Measurements from ENCODE around the gene TBL2. TPM values are rescaled to one million over a fixed set of nuclear protein-coding genes. Genes with fewer than 3 reads are reported as not detected.
A peak's percentile ranks its signal among the peaks of the same experiment; 100 is the strongest.
"Not testable (repeated sequence)": the region's sequence is repeated elsewhere in the genome, so short reads cannot be mapped to it uniquely, and the experiment has no call there.

The TBL2 gene
- total RNA-seq, 4 donors from 2014 or later, result 50.4 to 89.9 (median 73.3) TPM

DNA sequence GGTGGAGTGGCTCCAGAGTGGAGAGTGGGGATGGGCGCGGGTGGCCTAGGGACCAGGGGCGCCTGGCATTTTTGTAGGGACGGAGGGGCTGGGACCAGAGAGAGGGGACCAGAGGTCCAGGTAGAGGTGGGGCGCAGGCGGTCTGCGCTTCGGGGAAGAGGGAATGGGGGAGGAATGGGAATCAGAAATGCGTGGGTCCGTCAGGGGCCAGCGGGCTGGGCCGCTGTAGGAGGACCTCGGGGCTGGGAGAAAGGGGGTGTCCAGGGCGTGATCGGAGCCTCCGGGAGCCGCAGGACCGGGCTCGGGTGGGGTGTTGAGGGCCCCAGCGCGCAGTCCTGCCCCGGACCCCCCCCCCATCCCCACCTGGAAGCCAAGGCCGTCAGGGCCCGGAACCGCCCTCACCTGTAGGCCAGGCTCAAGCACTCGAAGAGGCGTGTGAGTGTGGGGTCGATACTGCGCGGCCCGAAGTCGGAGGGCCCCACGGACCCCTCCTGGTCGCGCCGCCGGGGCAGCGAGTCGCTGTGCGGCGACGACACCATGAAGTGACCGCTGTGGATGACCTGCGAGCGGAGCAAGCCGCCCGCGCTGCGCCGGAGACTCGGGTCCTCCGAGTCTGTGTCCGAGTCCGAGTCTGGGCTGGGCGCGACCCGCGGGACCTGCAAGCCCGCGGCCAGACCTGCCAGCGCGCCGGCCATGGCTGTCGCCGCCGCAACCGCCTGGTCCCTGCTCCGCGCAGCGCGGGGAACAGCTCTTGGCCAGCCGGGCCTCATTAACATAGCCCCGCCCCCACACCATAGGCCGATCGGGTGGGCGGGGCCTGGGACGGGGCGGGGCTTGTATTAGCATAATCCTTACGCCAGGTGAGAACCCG lies 45.7 kb upstream of the TBL2 start, which contains the start of gene MLXIPL:
Gene MLXIPL, minus strand, starts transcription at position 725 of the 871 bp plus-strand sequence. Its CDS starts 30 bp downstream, at position 695.
- H3K4me3 ChIP-seq (replicated peaks in 1 of 3), result peak within 1 kb of the TSS; percentile 13 to 48 (median 22)
- WGBS, 2 donors, result 3 to 5% methylated on average over 22 to 27 of the region's 80 CpGs
- H3K4me1 ChIP-seq, result peaks cover 15 to 22% of the 10 kb centered on the region in 2 donors
- no peaks in the 10 kb centered on the region for H3K9me3 ChIP-seq
- TF ChIP-seq, protein P1, sequence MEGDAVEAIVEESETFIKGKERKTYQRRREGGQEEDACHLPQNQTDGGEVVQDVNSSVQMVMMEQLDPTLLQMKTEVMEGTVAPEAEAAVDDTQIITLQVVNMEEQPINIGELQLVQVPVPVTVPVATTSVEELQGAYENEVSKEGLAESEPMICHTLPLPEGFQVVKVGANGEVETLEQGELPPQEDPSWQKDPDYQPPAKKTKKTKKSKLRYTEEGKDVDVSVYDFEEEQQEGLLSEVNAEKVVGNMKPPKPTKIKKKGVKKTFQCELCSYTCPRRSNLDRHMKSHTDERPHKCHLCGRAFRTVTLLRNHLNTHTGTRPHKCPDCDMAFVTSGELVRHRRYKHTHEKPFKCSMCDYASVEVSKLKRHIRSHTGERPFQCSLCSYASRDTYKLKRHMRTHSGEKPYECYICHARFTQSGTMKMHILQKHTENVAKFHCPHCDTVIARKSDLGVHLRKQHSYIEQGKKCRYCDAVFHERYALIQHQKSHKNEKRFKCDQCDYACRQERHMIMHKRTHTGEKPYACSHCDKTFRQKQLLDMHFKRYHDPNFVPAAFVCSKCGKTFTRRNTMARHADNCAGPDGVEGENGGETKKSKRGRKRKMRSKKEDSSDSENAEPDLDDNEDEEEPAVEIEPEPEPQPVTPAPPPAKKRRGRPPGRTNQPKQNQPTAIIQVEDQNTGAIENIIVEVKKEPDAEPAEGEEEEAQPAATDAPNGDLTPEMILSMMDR (IDR thresholded peaks at IDR 0.05), result no peak
- TF ChIP-seq POLR2A (IDR thresholded peaks at IDR 0.05), result peak in 1 of 2 donors; percentile 67
- intact Hi-C loops (cut with DNase I), result no loop called here
- H3K27ac ChIP-seq, result no peak within 1 kb of the TSS
- DNase-seq, result peak; percentile 88 to 92
- H3K27me3 ChIP-seq, result no peaks in the 10 kb centered on the region
- no peaks in the 10 kb centered on the region for H3K36me3 ChIP-seq

DNA sequence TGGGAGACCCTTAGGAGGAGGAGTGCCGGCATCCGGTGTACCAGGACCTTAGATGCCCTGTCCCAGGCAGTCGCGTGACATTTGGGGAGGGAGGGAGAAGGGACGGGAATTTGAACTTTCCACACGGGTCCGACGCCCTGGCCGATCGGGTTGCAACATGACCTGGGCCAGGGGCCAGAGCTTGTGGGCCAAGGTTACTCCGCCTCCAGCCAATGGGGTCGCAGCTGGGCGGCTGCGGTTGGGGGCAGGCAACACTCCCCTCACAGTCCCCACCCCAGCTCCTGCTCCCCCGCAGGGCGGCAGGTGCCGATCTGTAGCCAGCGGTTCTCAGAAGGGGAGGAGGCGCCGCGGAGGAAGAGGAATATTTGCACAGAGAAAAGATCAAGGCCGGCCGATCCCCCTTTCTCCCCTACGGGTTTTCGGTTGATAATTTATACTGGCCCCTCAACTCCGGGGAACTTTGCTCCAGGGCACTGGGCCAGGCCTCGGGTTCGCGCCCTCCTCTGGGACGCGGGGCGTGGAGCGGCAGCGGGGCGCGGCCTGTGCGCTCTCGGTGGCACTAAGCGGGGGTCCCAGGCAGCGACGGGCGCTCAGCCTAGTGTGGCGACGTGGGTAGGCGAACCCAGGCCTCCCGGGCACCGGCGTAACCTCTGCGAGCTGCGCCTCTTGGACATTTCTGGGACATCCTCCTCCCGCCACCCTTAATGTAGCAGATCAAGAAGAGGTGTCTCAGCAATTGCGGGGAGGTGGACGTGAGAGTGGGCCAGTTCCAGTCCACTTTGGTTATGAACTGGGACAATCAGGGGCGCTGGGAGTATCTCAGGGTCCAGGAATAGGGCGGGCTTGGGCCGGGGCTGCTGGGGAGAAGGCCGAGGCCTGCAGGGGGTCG lies 44.8 kb upstream of the TBL2 start:
- TF ChIP-seq, protein P1 (IDR thresholded peaks at IDR 0.05), result no peak
- no peak for TF ChIP-seq POLR2A (IDR thresholded peaks at IDR 0.05)
- 7% methylated on average over 13 to 55 of the region's 58 CpGs for WGBS, 2 donors
- intact Hi-C loops (cut with DNase I), result no loop called here
- no peak overlapping the region for H3K27ac ChIP-seq
- no peaks in the 10 kb centered on the region for H3K36me3 ChIP-seq
- no peaks in the 10 kb centered on the region for H3K27me3 ChIP-seq
- H3K9me3 ChIP-seq, result no peaks in the 10 kb centered on the region
- DNase-seq, result peak; percentile 45 to 54
- H3K4me1 ChIP-seq, result peaks cover 15 to 22% of the 10 kb centered on the region in 2 donors
- H3K4me3 ChIP-seq (replicated peaks in 1 of 3), result peak overlapping the region in 2 of 3 donors; percentile 13 to 48

DNA sequence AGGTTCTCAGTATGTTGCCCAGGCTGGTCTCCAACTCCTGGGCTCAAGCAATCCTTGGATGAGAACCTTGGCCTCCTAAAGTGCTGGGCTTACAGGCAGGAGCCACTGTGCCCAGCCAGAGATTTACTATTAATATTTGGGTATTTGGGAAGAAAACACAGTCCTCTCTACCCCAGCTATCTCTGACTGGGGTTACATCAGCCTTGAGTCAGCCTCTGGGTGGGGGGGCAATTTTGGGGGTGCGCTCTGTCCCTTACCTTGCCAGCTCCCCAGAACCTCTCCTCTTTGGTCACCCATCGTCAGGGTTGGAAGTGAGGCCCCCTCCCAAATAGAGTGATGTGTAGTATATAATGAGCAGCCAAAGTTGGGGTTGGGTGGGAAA lies 44.1 kb upstream of the TBL2 start:
- 48 to 50% methylated on average over 2 of the region's 2 CpGs for WGBS, 2 donors
- Histone ChIP-seq H3K27ac (no peak overlapping the region), H3K36me3 (no peaks in the 10 kb centered on the region), H3K4me1 (peaks cover 15 to 22% of the 10 kb centered on the region in 2 donors), H3K27me3 (no peaks in the 10 kb centered on the region), H3K9me3 (no peaks in the 10 kb centered on the region), H3K4me3 (replicated peaks in 1 of 3) (no peak overlapping the region)
- no peak for TF ChIP-seq POLR2A (IDR thresholded peaks at IDR 0.05)
- TF ChIP-seq, protein P1 (IDR thresholded peaks at IDR 0.05), result no peak
- intact Hi-C loops (cut with DNase I), result no loop called here
- DNase-seq, result no peak

DNA sequence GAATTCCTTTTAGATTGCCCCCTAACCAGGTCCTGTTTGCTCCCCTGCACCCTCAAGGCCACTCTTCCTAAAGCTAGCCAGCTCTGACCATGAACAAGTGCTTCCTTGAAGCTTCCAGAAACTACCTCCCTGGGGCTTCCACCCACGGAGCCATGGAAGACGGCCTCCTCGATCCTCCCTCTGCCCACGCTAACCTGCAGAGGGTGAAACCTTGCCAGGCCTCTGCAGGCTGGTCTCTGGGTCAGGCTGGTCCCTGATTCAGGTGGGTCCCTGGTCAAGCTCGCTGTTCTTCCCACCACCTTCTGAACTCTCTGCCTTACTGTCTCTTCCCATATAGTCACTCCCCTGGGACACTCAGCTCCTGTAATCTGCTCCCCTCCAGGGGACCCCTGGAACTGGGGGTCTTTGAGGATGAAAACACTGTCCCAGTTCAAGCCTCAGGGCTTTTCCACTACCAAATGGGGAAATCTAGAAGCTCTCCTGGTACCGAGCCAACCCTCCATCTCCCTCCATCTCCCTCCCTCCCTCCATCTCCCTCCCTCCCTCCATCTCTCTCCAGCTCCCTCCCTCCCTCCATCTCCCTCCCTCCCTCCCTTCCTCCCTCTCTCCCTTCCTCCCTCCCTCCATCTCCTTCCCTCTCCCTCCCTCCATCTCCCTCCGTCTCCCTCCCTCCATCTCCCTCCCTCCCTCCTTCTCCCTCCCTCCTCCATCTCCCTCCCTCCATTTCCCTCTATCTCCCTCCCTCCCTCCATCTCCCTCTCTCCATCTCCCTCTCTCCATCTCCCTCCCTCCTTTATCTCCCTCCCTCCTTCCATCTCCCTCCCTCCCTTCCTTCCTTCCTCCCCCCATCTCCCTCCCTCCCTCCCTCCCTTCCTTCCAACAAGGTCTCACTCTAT lies 43.0 kb upstream of the TBL2 start:
- no peak for DNase-seq
- WGBS, 2 donors, result 65 to 68% methylated on average over 7 of the region's 7 CpGs
- H3K4me1 ChIP-seq, result peaks cover 15 to 22% of the 10 kb centered on the region in 2 donors
- H3K4me3 ChIP-seq (replicated peaks in 1 of 3), result no peak overlapping the region
- no peak for TF ChIP-seq POLR2A (IDR thresholded peaks at IDR 0.05)
- TF ChIP-seq, protein P1 (IDR thresholded peaks at IDR 0.05), result no peak
- no peaks in the 10 kb centered on the region for H3K9me3 ChIP-seq
- H3K36me3 ChIP-seq, result no peaks in the 10 kb centered on the region
- no peaks in the 10 kb centered on the region for H3K27me3 ChIP-seq
- intact Hi-C loops (cut with DNase I), result no loop called here
- H3K27ac ChIP-seq, result no peak overlapping the region

DNA sequence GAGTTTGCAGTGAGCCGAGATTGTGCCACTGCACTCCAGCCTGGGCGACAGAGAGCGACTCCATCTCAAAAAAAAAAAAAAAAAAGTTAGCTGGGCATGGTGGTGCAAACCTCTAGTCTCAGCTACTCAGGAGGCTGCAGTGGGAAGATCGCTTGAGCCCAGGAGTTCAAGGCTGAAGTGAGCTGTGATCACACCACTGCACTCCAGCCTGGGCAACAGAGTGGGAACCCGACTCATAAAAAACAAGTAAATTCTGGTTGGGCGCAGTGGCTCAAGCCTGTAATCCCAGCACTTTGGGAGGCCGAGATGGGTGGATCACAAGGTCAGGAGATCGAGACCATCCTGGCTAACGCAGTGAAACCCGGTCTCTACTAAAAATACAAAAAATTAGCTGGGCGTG lies 41.0 kb upstream of the TBL2 start:
- H3K27ac ChIP-seq; H3K36me3 ChIP-seq; H3K4me3 ChIP-seq (replicated peaks in 1 of 3); DNase-seq; H3K27me3 ChIP-seq; H3K9me3 ChIP-seq: not testable (repeated sequence)
- 88 to 90% methylated on average over 11 of the region's 11 CpGs for WGBS, 2 donors
- H3K4me1 ChIP-seq, result peaks cover 10 to 20% of the 10 kb centered on the region in 2 donors
- intact Hi-C loops (cut with DNase I), result loop anchor here (5.0 to 10.0 kb wide), 2 partner anchors 55 to 93 kb away; no protein-coding TSS in a partner anchor
